Spinal cord (tissue), 10 donors: ENCODE data around the gene SHLD2. TPM values are rescaled to one million over a fixed set of nuclear protein-coding genes. Genes with fewer than 3 reads are reported as not detected.
A peak's percentile ranks its signal among the peaks of the same experiment; 100 is the strongest.
"Not testable (repeated sequence)": the region's sequence is repeated elsewhere in the genome, so short reads cannot be mapped to it uniquely, and the experiment has no call there.

Source experiments
- DNase-seq, 6 donors: peaks; one replicate each; pipeline versions ENCODE4 v3.0.0 to v3.0.0-alpha.2; 2013 to 2015; ENCODE audit warnings: low spot score in 6 of 6, low read depth in 4 of 6
- H3K27ac ChIP-seq: one replicate; pipeline ENCODE4 v1.5.1; 2013; ENCODE audit warnings: low read depth, low read length, control low read depth
- H3K27me3 ChIP-seq: one replicate; pipeline ENCODE4 v1.6.1; 2013; ENCODE audit warnings: low read length; ENCODE audit not compliant: control insufficient read depth, insufficient read depth
- H3K36me3 ChIP-seq: one replicate; pipeline ENCODE4 v1.6.1; 2013; ENCODE audit warnings: low read length; ENCODE audit not compliant: control insufficient read depth, insufficient read depth
- H3K4me1 ChIP-seq: one replicate; pipeline ENCODE4 v1.6.1; 2013; ENCODE audit warnings: low read length; ENCODE audit not compliant: control insufficient read depth, insufficient read depth
- H3K4me3 ChIP-seq: one replicate; pipeline ENCODE4 v1.5.1; 2013; ENCODE audit warnings: low read depth, low read length, control low read depth
- H3K9me3 ChIP-seq: one replicate; pipeline ENCODE4 v1.6.1; 2013; ENCODE audit warnings: low read length; ENCODE audit not compliant: control insufficient read depth, insufficient read depth
- WGBS: methylation state at CpG from one replicate; pipeline ENCODE4 v1.1.5; 2013; ENCODE audit warnings: missing lambda C conversion rate; ENCODE audit not compliant: insufficient coverage; 5-methylcytosine and 5-hydroxymethylcytosine counted together
- polyA plus RNA-seq, 2 donors: library from polyadenylated mRNA; unstranded; fragments of 120-200 nt; gene quantifications; one replicate each; pipeline ENCODE4 v1.2.1, GENCODE V29; 2013; ENCODE audit not compliant: insufficient read length in 2 of 2
- total RNA-seq, 2 donors: library from RNA; depleted of rRNA in 1 of 2; stranded (reverse); fragments of 120-200 nt in 1 of 2; fragments of >200 nt in 1 of 2; gene quantifications; one replicate each; pipeline versions ENCODE4 v1.2.3 to v1.2.4, GENCODE V29; 2013 to 2014
- donor health status: healthy.

SHLD2 gene
- total and polyA plus RNA-seq, 4 donors: 19.0 to 34.6 (median 28.4) TPM

DNA sequence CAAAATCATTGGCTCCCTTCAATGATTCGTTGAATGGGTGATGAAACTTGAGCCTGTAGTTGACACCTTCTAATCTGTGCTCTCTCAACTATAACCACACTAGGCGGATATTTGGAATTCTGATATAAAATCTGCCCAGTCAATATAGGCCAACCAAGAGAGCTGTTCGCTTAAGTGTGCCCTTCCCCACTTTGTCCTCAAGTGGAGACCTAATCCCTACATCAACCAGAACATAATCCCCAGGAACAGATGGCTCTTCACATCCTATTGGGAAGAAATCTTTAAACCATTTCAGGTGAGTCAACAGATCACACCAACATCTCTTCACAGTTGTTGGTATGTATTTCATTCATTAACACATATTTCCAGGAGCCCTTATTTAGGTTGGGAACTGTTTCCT, 96.8 kb downstream of the SHLD2 start:
- not testable (repeated sequence) for H3K27ac ChIP-seq, H3K4me1 ChIP-seq, H3K9me3 ChIP-seq, DNase-seq, H3K36me3 ChIP-seq, H3K4me3 ChIP-seq, H3K27me3 ChIP-seq
- 100% methylated on average over 2 of the region's 3 CpGs for WGBS

DNA sequence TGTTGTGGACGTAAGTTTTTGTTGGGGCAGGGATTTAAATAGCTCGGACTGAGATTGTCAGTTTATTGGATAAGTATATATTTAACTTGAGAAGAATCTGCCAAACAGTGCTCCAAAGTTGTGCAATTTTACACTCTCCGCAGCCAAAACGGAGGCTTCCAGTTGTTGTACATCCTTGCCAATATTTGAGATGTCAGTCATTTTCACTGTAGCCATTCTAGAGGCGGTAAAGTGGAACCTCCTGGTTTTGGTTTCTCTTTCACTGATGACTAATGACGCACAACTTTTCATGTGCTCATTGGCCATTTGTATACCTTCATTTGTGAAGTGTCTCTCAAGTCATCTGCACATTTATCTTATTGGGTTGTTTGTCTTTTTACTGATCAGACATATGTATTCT, 105.9 kb downstream of the SHLD2 start:
- WGBS: no CpG with 5 or more reads among the region's 6 CpGs
- H3K4me3 ChIP-seq, DNase-seq: not testable (repeated sequence)

DNA sequence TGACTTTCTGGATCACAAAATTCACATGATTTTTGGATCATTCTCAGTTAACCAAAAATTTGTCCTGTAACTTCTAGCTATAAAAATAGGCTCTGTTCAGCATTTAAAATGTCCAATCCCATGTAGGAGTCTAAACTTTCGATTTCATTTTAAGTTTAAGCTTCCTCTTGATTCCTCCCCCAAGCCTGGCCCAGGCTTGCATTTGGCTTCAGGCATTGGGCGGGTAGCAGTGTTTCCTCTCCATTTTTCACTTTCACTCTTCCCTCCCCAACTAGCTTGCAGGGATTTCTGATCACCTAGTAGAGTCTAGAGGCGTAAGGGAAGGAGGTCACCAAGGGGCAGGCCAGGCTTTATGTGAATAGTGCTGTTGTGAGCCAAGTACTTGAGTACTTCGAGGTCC, 109.8 kb downstream of the SHLD2 start:
- not testable (repeated sequence) for H3K4me1 ChIP-seq, H3K36me3 ChIP-seq, H3K27me3 ChIP-seq, H3K4me3 ChIP-seq, DNase-seq, H3K9me3 ChIP-seq, H3K27ac ChIP-seq
- WGBS: no CpG with 5 or more reads among the region's 4 CpGs

More for the DNA sequence above, 105.9 kb downstream of the SHLD2 start:
- H3K27ac ChIP-seq, H3K4me1 ChIP-seq, H3K36me3 ChIP-seq, H3K9me3 ChIP-seq, H3K27me3 ChIP-seq: not testable (repeated sequence)

DNA sequence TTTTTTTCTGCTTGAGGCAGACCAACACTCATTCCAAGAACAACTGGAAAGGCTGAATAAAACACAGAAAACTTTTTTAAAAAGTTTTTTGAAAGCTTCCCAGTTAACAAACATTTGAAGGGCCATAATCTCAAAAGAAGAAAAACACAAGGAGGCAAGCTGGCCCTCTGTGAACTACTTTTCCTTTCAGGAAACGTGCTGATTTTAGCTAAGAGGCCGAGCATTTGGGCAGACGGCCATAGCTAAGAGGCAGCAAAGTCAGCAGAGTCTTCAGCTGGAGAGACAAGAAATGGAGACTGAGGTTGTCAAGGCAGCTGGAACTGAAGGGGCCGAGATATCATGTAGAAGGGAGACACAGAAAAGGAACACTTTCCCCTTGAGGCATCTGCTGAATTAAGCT, 111.9 kb downstream of the SHLD2 start:
- H3K9me3 ChIP-seq, H3K4me1 ChIP-seq, H3K27ac ChIP-seq, H3K36me3 ChIP-seq, H3K27me3 ChIP-seq, H3K4me3 ChIP-seq: not testable (repeated sequence)
- DNase-seq: peak in 1 of 6 donors; percentile 29
- 90% methylated on average over 2 of the region's 4 CpGs for WGBS

DNA sequence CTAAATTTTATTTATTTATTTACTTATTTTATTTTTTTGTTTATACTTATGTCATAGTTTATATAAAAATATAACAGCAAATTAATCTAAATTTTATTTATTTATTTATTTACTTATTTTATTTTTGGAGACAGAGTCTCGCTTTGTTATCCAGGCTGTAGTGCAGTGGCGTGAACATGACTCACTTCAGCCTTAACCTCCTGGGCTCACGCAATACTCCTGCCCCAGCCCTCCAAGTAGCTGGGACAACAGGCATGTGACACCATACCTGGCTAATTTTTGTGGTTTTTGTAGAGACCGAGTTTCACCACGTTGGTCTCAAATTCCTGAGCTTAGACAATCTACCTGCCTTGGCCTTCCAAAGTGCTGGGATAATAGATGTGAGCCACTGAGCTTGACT, 115.3 kb downstream of the SHLD2 start:
- DNase-seq, H3K27ac ChIP-seq, H3K4me1 ChIP-seq, H3K36me3 ChIP-seq, H3K4me3 ChIP-seq, H3K9me3 ChIP-seq, H3K27me3 ChIP-seq: not testable (repeated sequence)
- WGBS: no CpG with 5 or more reads among the region's 5 CpGs

DNA sequence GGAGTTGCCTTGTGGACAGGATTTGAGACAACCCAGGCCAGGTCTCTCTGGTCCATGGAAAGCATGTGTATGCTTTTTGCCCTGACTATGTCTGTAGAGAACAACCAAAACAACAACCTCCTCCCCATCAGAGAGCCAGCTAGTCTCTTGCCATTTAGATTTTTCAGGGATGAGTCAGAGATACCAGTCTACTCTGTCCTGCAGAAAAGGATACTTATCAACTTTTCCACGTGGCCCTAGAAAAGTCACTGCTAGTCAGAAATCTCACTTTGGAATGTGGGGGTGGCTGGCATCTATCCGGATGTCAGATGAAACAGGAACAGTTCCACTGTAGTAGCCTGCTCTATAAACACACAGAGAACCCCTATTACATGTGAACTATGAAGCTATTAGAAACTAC, 116.8 kb downstream of the SHLD2 start:
- peaks cover 11% of the 10 kb centered on the region for H3K36me3 ChIP-seq
- not testable (repeated sequence) for H3K27ac ChIP-seq, H3K4me3 ChIP-seq, H3K4me1 ChIP-seq, H3K9me3 ChIP-seq, H3K27me3 ChIP-seq, DNase-seq
- no CpG with 5 or more reads among the region's 2 CpGs for WGBS

DNA sequence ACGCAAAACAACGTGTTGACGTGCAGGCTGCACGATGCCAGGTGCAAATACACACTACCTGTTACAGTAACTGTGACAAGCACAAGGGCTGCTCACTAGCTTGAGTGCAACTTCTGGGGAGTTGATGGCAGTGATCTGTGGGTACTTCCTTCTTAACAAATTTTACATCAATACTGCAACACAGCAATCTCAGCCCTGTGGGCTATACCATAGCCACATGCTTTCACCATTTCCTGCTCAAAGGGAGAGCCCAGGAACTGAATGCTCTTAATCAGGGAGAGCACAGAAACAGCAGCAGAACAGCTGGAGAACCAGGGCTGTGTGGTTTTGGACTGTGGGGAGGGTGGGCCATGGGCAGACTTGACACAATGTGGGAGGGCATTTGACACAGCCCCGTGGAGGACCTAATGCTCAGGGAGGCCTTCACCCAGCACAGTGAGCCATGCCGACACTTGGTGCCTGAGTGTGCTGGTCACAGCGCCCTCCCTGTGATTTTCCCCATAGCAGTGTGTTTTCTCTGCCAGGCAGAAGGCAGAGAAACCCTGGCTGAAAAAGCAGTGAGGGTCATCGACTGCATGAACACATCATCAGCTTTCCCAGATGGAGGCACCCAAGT, 118.3 kb downstream of the SHLD2 start:
- not testable (repeated sequence) for DNase-seq, H3K4me1 ChIP-seq, H3K27ac ChIP-seq, H3K9me3 ChIP-seq, H3K4me3 ChIP-seq, H3K27me3 ChIP-seq
- WGBS: no CpG with 5 or more reads among the region's 8 CpGs
- H3K36me3 ChIP-seq: peaks cover 11% of the 10 kb centered on the region

DNA sequence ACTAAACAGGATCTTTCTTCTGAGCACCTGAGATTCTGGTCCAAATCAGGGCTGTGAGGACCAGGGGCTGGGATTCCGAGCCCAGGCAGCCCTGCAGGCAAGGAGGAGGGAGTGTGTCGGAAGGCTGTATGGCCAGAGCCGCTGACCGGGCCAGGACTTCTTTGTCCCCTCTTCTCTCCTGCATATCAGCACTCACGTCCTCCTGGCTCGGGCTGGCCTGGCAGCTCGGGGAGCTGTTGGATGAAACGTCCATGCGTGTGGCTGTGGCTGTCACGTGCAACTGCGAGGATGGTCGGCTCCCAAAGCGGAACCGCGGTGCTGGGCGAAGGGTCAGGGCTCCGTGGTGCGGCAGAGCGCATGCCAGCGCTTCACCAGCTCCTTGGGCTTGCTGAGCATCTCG, 118.8 kb downstream of the SHLD2 start:
- 91% methylated on average over 4 of the region's 21 CpGs for WGBS
- H3K9me3 ChIP-seq, H3K27ac ChIP-seq, H3K27me3 ChIP-seq, H3K4me1 ChIP-seq, H3K4me3 ChIP-seq, DNase-seq: not testable (repeated sequence)
- H3K36me3 ChIP-seq: peaks cover 11% of the 10 kb centered on the region

DNA sequence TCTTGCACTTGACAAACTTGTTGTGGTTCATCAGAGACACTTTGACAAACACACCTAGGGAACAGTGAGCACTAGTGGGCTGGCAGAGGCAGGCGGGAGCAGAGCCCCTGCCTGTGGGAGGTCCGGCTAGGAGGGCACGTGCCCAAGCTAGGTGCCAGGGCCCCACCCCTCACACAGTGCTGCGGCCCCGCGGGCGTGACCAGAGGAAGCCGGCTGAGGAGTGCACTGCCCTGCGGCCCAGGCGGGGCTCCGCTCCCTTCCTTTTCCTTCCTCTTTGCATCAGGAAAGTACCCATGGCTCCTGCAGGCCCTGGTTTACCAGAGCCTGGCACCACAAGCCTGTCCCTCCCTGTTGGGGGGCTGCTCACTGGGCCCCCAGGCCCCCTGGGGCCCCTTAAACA, 121.1 kb downstream of the SHLD2 start:
- 90% methylated on average over 8 of the region's 11 CpGs for WGBS
- H3K27ac ChIP-seq: not testable (repeated sequence)

DNA sequence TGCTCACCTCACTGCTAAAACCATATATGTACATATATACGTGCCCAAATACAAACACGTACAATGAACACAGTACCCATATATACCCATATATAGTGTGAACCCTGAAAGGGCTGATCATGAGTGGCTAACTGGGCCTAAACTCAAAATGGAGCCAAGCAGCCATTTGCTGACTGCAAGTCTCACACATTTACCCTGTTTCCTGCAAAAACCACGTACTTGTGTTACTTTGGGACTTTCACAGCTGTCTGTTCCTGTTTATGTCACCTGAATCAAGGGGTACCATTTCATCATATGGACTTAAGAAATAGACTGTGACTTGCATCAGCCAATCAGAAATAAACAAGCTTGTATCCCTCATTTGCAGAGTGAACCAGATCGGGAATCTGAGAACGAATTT, 124.4 kb downstream of the SHLD2 start:
- H3K36me3 ChIP-seq, H3K9me3 ChIP-seq, H3K27me3 ChIP-seq, H3K27ac ChIP-seq, DNase-seq, H3K4me1 ChIP-seq, H3K4me3 ChIP-seq: not testable (repeated sequence)
- no CpG with 5 or more reads among the region's 5 CpGs for WGBS

More for the DNA sequence above, 121.1 kb downstream of the SHLD2 start:
- H3K4me1 ChIP-seq, H3K27me3 ChIP-seq, H3K9me3 ChIP-seq, DNase-seq, H3K4me3 ChIP-seq: not testable (repeated sequence)
- H3K36me3 ChIP-seq: peaks cover 11% of the 10 kb centered on the region
